Prostate gland (tissue), 2 donors: ENCODE data around the gene RAD51B. TPM values are rescaled to one million over a fixed set of nuclear protein-coding genes. Genes with fewer than 3 reads are reported as not detected.

Experiments
- DNase-seq: peaks from one replicate; pipeline ENCODE4 v3.0.0-alpha.2; 2019; ENCODE audit warnings: low spot score
- H3K27ac ChIP-seq, 2 donors: fragments of 200-600 bp; sonication (generic); 2 replicates each; pipeline ENCODE4 v1.5.1; 2017 to 2019
- H3K27me3 ChIP-seq: fragments of 200-600 bp; sonication (generic); replicated peaks from 2 replicates; pipeline ENCODE4 v1.5.1; 2019; ENCODE audit not compliant: insufficient read depth
- H3K36me3 ChIP-seq, 2 donors: fragments of 200-600 bp; sonication (generic); 1 replicate in 1 of 2; 2 replicates in 1 of 2; pipeline versions ENCODE4 v1.5.1 to v1.8.1; 2017 to 2019
- H3K4me1 ChIP-seq: fragments of 200-600 bp; sonication (generic); replicated peaks from 2 replicates; pipeline ENCODE4 v1.5.1; 2019
- H3K4me3 ChIP-seq, 2 donors: fragments of 200-600 bp; sonication (generic); 2 replicates each; pipeline ENCODE4 v1.5.1; 2017 to 2019
- H3K9me3 ChIP-seq: fragments of 200-600 bp; sonication (generic); 2 replicates; pipeline ENCODE4 v1.5.1; 2017
- POLR2A ChIP-seq: fragments of 450-650 bp; IDR thresholded peaks from one replicate; pipeline ENCODE4 v1.6.1; 2016; ENCODE audit warnings: antibody characterized with exemption, mild to moderate bottlenecking
- POLR2AphosphoS5 ChIP-seq: sonication (generic); formaldehyde crosslinking; IDR thresholded peaks from one replicate; pipeline ENCODE4 v1.6.1; 2017; ENCODE audit warnings: antibody characterized with exemption
- WGBS: methylation state at CpG from one replicate; pipeline ENCODE4 v1.1.5; 2018; 5-methylcytosine and 5-hydroxymethylcytosine counted together
- intact Hi-C: fragments of 100-400 bp; cut with DNase I; formaldehyde crosslinking; loops from one replicate; pipeline ENCODE4 v1.14.2; 2022
- total RNA-seq, 2 donors: library from RNA; depleted of rRNA; stranded (reverse); fragments of >200 nt; gene quantifications; one replicate each; pipeline ENCODE4 v1.1.0, GENCODE V29; 2016
- TF ChIP-seq, protein P1 (sequence below), 4 experiments: fragments of 200-600 bp in 2 of 4; fragments of 450-650 bp in 2 of 4; sonication (generic) in 2 of 4; IDR thresholded peaks; 1 replicate in 3 of 4; 2 replicates in 1 of 4; pipeline ENCODE4 v1.5.1; 2016 to 2019; ENCODE audit warnings: antibody characterized with exemption in 4 of 4, mild to moderate bottlenecking in 2 of 4, moderate library complexity in 2 of 4

RAD51B gene
- total RNA-seq, 2 donors from 2014 or later = 14.9 to 35.8 TPM

DNA sequence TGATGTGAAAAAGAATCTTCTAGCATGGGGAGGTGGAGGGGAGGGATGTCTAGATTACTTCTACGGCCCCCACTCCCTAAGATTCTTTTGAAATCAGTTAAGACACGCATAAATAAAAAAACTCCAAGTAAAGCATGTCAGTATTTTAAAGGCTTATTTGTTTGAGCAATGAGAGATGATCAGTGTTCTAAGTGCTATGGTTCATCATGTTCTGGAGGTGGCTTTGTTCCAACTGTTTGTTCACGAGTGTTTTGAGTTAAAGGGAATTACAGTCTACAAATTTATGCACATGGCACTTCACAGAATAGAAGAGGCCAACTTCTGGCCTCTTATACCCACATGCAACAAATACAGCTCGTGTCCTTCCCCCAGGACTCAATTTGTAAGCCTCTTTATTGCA, 394.9 kb downstream of the RAD51B start:
- no peaks in the 10 kb centered on the region for H3K4me1 ChIP-seq
- H3K36me3 ChIP-seq = no peaks in the 10 kb centered on the region
- H3K9me3 ChIP-seq = no peaks in the 10 kb centered on the region
- no peak overlapping the region for H3K4me3 ChIP-seq
- no peak for DNase-seq
- 26% methylated on average over 4 of the region's 4 CpGs for WGBS
- TF ChIP-seq POLR2AphosphoS5 = peak; percentile 29
- TF ChIP-seq, protein P1, sequence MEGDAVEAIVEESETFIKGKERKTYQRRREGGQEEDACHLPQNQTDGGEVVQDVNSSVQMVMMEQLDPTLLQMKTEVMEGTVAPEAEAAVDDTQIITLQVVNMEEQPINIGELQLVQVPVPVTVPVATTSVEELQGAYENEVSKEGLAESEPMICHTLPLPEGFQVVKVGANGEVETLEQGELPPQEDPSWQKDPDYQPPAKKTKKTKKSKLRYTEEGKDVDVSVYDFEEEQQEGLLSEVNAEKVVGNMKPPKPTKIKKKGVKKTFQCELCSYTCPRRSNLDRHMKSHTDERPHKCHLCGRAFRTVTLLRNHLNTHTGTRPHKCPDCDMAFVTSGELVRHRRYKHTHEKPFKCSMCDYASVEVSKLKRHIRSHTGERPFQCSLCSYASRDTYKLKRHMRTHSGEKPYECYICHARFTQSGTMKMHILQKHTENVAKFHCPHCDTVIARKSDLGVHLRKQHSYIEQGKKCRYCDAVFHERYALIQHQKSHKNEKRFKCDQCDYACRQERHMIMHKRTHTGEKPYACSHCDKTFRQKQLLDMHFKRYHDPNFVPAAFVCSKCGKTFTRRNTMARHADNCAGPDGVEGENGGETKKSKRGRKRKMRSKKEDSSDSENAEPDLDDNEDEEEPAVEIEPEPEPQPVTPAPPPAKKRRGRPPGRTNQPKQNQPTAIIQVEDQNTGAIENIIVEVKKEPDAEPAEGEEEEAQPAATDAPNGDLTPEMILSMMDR (IDR thresholded peaks at IDR 0.05) = no peak
- H3K27me3 ChIP-seq = no peaks in the 10 kb centered on the region
- intact Hi-C loops = no loop called here
- peak overlapping the region in 1 of 2 donors; percentile 5 for H3K27ac ChIP-seq

DNA sequence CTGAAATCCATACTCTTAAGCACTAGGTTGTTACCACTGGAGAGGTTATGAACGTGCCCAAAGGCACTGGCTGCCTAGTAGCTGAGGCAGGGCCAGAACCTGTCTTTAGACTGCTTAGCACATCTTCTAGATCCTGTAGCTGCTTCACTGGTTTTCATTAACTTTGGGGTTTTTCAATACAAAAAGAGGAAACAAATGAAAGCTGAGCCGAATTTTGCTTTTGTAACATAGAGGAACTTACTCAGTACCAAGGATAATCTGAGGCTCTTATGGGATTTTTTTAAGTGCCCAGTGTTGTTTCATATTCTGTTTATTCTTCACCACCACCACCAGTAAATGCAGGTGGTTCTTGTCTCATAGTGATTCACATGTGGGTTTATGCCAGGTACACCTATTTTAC, 396.1 kb downstream of the RAD51B start:
- WGBS = 64% methylated on average over 2 of the region's 2 CpGs
- H3K4me1 ChIP-seq = no peaks in the 10 kb centered on the region
- intact Hi-C loops = no loop called here
- no peaks in the 10 kb centered on the region for H3K27me3 ChIP-seq
- H3K36me3 ChIP-seq = no peaks in the 10 kb centered on the region
- DNase-seq = no peak
- H3K4me3 ChIP-seq = no peak overlapping the region
- no peak overlapping the region for H3K27ac ChIP-seq
- no peaks in the 10 kb centered on the region for H3K9me3 ChIP-seq
- TF ChIP-seq POLR2AphosphoS5 (no peak), POLR2A (no peak)
- TF ChIP-seq, protein P1 (IDR thresholded peaks at IDR 0.05) = no peak

DNA sequence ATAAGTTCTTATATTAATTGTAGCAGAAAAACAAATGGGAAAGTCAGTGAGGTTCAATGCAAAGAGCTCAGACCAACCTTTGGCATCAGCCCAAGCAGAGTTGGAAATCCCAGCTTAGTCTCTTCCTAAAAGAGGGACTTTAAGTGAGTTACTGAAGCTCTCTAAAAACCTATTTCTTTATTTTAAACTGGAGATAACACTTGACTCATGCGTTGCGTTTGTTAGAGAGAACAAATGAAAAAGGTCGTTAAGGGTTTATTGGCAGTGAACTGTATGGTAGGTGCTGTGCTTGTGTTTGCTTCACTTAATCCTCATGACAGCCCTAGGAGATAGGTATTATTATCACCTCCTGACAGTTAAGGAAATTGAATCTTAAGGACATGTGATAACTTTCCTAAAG, 396.5 kb downstream of the RAD51B start:
- 18% methylated on average over 3 of the region's 3 CpGs for WGBS
- Histone ChIP-seq H3K36me3 (no peaks in the 10 kb centered on the region), H3K4me1 (no peaks in the 10 kb centered on the region), H3K9me3 (no peaks in the 10 kb centered on the region), H3K27ac (no peak overlapping the region), H3K4me3 (no peak overlapping the region), H3K27me3 (no peaks in the 10 kb centered on the region)
- TF ChIP-seq POLR2A = no peak
- TF ChIP-seq, protein P1 (IDR thresholded peaks at IDR 0.05) = no peak
- TF ChIP-seq POLR2AphosphoS5 = no peak
- intact Hi-C loops = no loop called here
- no peak for DNase-seq

DNA sequence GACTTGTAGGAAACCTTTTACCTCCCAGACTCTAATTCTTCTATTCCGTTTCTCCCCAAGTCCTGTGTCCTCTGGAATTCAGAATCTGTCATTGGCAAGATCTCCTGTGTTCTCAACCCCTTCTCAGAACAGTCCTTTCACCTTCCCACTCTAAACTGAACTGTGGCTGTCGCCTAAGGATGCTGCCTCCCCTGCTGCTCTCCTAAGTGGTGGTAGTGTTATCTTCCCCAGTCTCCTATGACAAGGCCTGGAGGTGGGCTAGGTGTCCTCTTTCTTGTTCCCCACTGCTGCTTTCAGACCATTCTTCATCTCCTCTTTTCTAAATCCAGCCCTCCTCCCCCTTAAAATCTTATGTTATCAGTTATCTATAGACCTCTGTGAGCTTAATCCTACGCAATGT, 397.4 kb downstream of the RAD51B start:
- Histone ChIP-seq H3K9me3 (no peaks in the 10 kb centered on the region), H3K27me3 (no peaks in the 10 kb centered on the region), H3K27ac (no peak overlapping the region), H3K36me3 (no peaks in the 10 kb centered on the region), H3K4me1 (no peaks in the 10 kb centered on the region), H3K4me3 (no peak overlapping the region)
- intact Hi-C loops = no loop called here
- TF ChIP-seq, protein P1 (IDR thresholded peaks at IDR 0.05) = no peak
- no peak for TF ChIP-seq POLR2A
- TF ChIP-seq POLR2AphosphoS5 = no peak
- 80% methylated on average over 3 of the region's 3 CpGs for WGBS
- DNase-seq = no peak

DNA sequence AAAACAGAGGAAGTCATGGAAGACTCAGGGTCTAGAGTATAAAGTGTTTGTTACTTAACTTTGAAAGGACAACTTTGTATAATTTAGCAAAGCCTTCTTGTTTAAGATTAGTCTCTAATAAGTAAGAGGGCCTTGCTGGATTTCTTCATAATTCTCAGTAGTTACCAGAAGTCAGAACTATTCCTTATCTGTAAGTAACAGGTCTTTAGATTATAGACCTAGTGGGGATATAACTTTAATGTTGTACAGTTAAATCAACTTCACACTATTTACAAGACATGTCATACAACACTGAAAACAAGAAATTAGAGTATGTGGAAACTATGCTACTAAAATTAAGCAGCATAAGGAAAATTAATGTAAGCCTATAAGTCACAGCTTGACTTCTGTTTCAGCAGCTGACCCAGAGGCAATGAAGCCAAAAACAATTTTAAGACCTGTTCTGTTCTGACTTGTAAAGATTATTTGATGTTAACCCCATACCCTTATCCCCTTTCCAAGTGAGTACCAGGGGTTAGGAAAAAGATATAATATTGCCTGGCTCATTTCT, 398.3 kb downstream of the RAD51B start:
- DNase-seq = no peak
- H3K9me3 ChIP-seq = no peaks in the 10 kb centered on the region
- no peaks in the 10 kb centered on the region for H3K27me3 ChIP-seq
- intact Hi-C loops = no loop called here
- TF ChIP-seq, protein P1 (IDR thresholded peaks at IDR 0.05) = no peak
- TF ChIP-seq POLR2AphosphoS5 = no peak
- TF ChIP-seq POLR2A = no peak
- H3K27ac ChIP-seq = no peak overlapping the region
- no peaks in the 10 kb centered on the region for H3K36me3 ChIP-seq
- H3K4me1 ChIP-seq = no peaks in the 10 kb centered on the region
- no peak overlapping the region for H3K4me3 ChIP-seq
